ENCODE results near the gene CHD2.

The CHD2 gene

GRCh38 chr15:92885224-92886041 lies 14.7 kb upstream of the CHD2 start:
- DNase-seq (ENCODE audit: low read depth, low spot score) = no peak

- peak; percentile 25 for DNase-seq (ENCODE audit: low read depth, low spot score)
These were observed 14.0 kb upstream of the CHD2 start for GRCh38 chr15:92886042-92886537.

GRCh38 chr15:92886815-92887214 lies 13.3 kb upstream of the CHD2 start:
- no peak for DNase-seq (ENCODE audit: low read depth, low spot score)

- DNase-seq (ENCODE audit: low read depth, low spot score) = no peak
These were observed 12.3 kb upstream of the CHD2 start for GRCh38 chr15:92887869-92888268.

GRCh38 chr15:92889390-92890107 lies 10.6 kb upstream of the CHD2 start:
- DNase-seq (ENCODE audit: low read depth, low spot score) = no peak

- DNase-seq (ENCODE audit: low read depth, low spot score) = no peak
These were observed 8.5 kb upstream of the CHD2 start for GRCh38 chr15:92891533-92892200.

- DNase-seq (ENCODE audit: low read depth, low spot score) = no peak
These were observed 7.9 kb upstream of the CHD2 start for GRCh38 chr15:92892201-92892555.

GRCh38 chr15:92893200-92893599 lies 6.9 kb upstream of the CHD2 start:
- no peak for DNase-seq (ENCODE audit: low read depth, low spot score)

- no peak for DNase-seq (ENCODE audit: low read depth, low spot score)
These were observed 3.6 kb upstream of the CHD2 start for GRCh38 chr15:92896561-92896960.

- no peak for DNase-seq (ENCODE audit: low read depth, low spot score)
These were observed 2.5 kb upstream of the CHD2 start for GRCh38 chr15:92897620-92898019.

- DNase-seq (ENCODE audit: low read depth, low spot score) = no peak
These were observed 1.0 kb upstream of the CHD2 start for GRCh38 chr15:92898988-92899582.

GRCh38 chr15:92899601-92899947 lies 550 bp upstream of the CHD2 start:
- no peak for DNase-seq (ENCODE audit: low read depth, low spot score)

GRCh38 chr15:92900731-92901071 lies 577 bp downstream of the CHD2 start:
- DNase-seq (ENCODE audit: low read depth, low spot score) = no peak

GRCh38 chr15:92901072-92901761 lies 1.1 kb downstream of the CHD2 start:
- peak; percentile 31 for DNase-seq (ENCODE audit: low read depth, low spot score)

- no peak for DNase-seq (ENCODE audit: low read depth, low spot score)
These were observed 1.9 kb downstream of the CHD2 start for GRCh38 chr15:92901995-92902394.

GRCh38 chr15:92902737-92903593 lies 2.8 kb downstream of the CHD2 start:
- peak; percentile 39 for DNase-seq (ENCODE audit: low read depth, low spot score)

GRCh38 chr15:92903631-92903965 lies 3.5 kb downstream of the CHD2 start:
- no peak for DNase-seq (ENCODE audit: low read depth, low spot score)

- peak; percentile 100 for DNase-seq (ENCODE audit: low read depth, low spot score)
These were observed 4.0 kb downstream of the CHD2 start for GRCh38 chr15:92903966-92904721.

GRCh38 chr15:92904722-92905571 lies 4.8 kb downstream of the CHD2 start:
- no peak for DNase-seq (ENCODE audit: low read depth, low spot score)

Measured in astrocyte of the hippocampus (primary cell).